Liver (tissue), 5 donors: ENCODE results near the gene AP1M2. TPM values are rescaled to one million over a fixed set of nuclear protein-coding genes. Genes with fewer than 3 reads are reported as not detected.

Experiments used
- polyA plus RNA-seq, 2 donors: library from polyadenylated mRNA; stranded (reverse) in 1 of 2; unstranded in 1 of 2; fragments of 200-250 nt in 1 of 2; fragments of >200 nt in 1 of 2; fragmentation: Nextera tagmentation in 1 of 2; extraction: Ambion mirVana in 1 of 2; gene quantifications; one replicate each; pipeline versions ENCODE4 v1.2.1 to v1.2.3, GENCODE V29; 2013 to 2015
- small RNA-seq: library from RNA; depleted of rRNA; stranded (forward); fragments of <200 nt; gene quantifications from one replicate; pipeline ENCODE3, GENCODE V24; 2014
- total RNA-seq, 2 donors: library from RNA; depleted of rRNA; stranded (reverse); fragments of >200 nt; gene quantifications; one replicate each; pipeline ENCODE4 v1.2.3, GENCODE V29; 2014
- donor health status: healthy.
- donor health status: healthy.
- donor health status: healthy.

AP1M2 gene
- total and polyA plus RNA-seq, 4 donors: 0.42 to 1.3 (median 0.70) TPM

Small RNA genes lying within 50 kb of the gene (small RNA-seq; reads per million reads assigned to genes)
- gene MIR1238 (not detected), gene RNU7-140P (not detected)

Other genes starting within 250 kb of the AP1M2 start
- gene ICAM3, start 247.7 kb downstream of the AP1M2 start, total RNA-seq: 10 to 100 TPM; 15.9 to 18.1 TPM
- 10 to 100 TPM; 24.0 to 62.8 TPM for gene ICAM3, start 247.7 kb downstream of the AP1M2 start, polyA plus RNA-seq
- 10 to 100 TPM; 59.2 to 60.0 TPM for gene TYK2, start 206.7 kb downstream of the AP1M2 start, total RNA-seq
- 10 to 100 TPM; 47.9 to 63.1 TPM for gene TYK2, start 206.7 kb downstream of the AP1M2 start, polyA plus RNA-seq
- gene CDC37, start 183.8 kb downstream of the AP1M2 start, total RNA-seq: 10 to 100 TPM; 46.0 to 52.3 TPM
- 10 to 100 TPM; 61.2 to 69.9 TPM for gene CDC37, start 183.8 kb downstream of the AP1M2 start, polyA plus RNA-seq
- 1 to 10 TPM; 1.1 to 2.3 TPM for gene PDE4A, start 166.8 kb downstream of the AP1M2 start, total RNA-seq
- gene PDE4A, start 166.8 kb downstream of the AP1M2 start, polyA plus RNA-seq: 1 to 10 TPM in 1 of 2 donors, under 1 TPM in 1; 0.90 to 1.5 TPM
- gene KEAP1, start 84.0 kb downstream of the AP1M2 start, total RNA-seq: 10 to 100 TPM; 45.4 to 62.3 TPM
- gene KEAP1, start 84.0 kb downstream of the AP1M2 start, polyA plus RNA-seq: 10 to 100 TPM; 44.3 to 50.6 TPM
- under 1 TPM; 0.17 to 0.56 TPM for gene S1PR5, start 69.9 kb downstream of the AP1M2 start, total RNA-seq
- gene S1PR5, start 69.9 kb downstream of the AP1M2 start, polyA plus RNA-seq: under 1 TPM; 0.32 to 0.36 TPM
- gene ATG4D, start 43.4 kb downstream of the AP1M2 start, total RNA-seq: 10 to 100 TPM; 10.1 to 44.4 TPM
- gene ATG4D, start 43.4 kb downstream of the AP1M2 start, polyA plus RNA-seq: 10 to 100 TPM in 1 of 2 donors, 1 to 10 TPM in 1; 4.7 to 12.1 TPM
- 10 to 100 TPM in 1 of 2 donors, 1 to 10 TPM in 1; 7.0 to 14.1 TPM for gene KRI1, start 21.3 kb downstream of the AP1M2 start, total RNA-seq
- 1 to 10 TPM; 4.6 to 7.1 TPM for gene KRI1, start 21.3 kb downstream of the AP1M2 start, polyA plus RNA-seq
- gene CDKN2D, start 18.3 kb downstream of the AP1M2 start, total RNA-seq: 10 to 100 TPM in 1 of 2 donors, 1 to 10 TPM in 1; 2.7 to 86.4 TPM
- 1 to 10 TPM; 1.6 to 4.4 TPM for gene CDKN2D, start 18.3 kb downstream of the AP1M2 start, polyA plus RNA-seq
- gene SLC44A2, start 38.2 kb upstream of the AP1M2 start, total RNA-seq: 10 to 100 TPM; 13.0 to 21.6 TPM
- 10 to 100 TPM; 12.0 to 13.9 TPM for gene SLC44A2, start 38.2 kb upstream of the AP1M2 start, polyA plus RNA-seq
- gene ILF3, start 67.0 kb upstream of the AP1M2 start, total RNA-seq: 10 to 100 TPM; 53.8 to 85.1 TPM
- gene ILF3, start 67.0 kb upstream of the AP1M2 start, polyA plus RNA-seq: 10 to 100 TPM; 31.7 to 32.0 TPM
- gene QTRT1, start 114.1 kb upstream of the AP1M2 start, total RNA-seq: 10 to 100 TPM; 13.2 to 28.3 TPM
- 10 to 100 TPM; 17.1 to 38.1 TPM for gene QTRT1, start 114.1 kb upstream of the AP1M2 start, polyA plus RNA-seq
- gene DNM2, start 130.8 kb upstream of the AP1M2 start, total RNA-seq: 10 to 100 TPM; 79.5 to 95.1 TPM
- gene DNM2, start 130.8 kb upstream of the AP1M2 start, polyA plus RNA-seq: 10 to 100 TPM; 23.1 to 38.6 TPM
- gene TMED1, start 248.9 kb upstream of the AP1M2 start, total RNA-seq: 10 to 100 TPM; 17.8 to 24.7 TPM
- gene TMED1, start 248.9 kb upstream of the AP1M2 start, polyA plus RNA-seq: 10 to 100 TPM; 28.4 to 34.7 TPM